Naive thymus-derived CD8-positive, alpha-beta T cell (primary cell): ENCODE measurements around the gene KLHL35. TPM values are rescaled to one million over a fixed set of nuclear protein-coding genes. Genes with fewer than 3 reads are reported as not detected.

ENCODE experiments used
- ATAC-seq, 2 donors: fragments of 150-1000 bp; cut with Tn5 transposase in 1 of 2; sonication (Bioruptor Pico), chemical (Tn5 transposase) in 1 of 2; 1 replicate in 1 of 2; 2 replicates in 1 of 2; pipeline ENCODE4 v1.10.0; 2021; ENCODE audit warnings: mild to moderate bottlenecking in 2 of 2, moderate library complexity in 2 of 2
- POLR2A ChIA-PET: fragments of 350-600 bp; sonication (Branson Sonifier 250); formaldehyde crosslinking; loops from one replicate; lab custom pipeline; 2021; ENCODE audit warnings: antibody characterized with exemption; lab: Charles Lee
- DNase-seq, 10 donors: peaks; one replicate each; pipeline versions ENCODE4 v3.0.0 to v3.0.0-alpha.2; 2020 to 2022
- H3K27ac Mint-ChIP-seq, 10 donors: one replicate each; pipeline ENCODE4 v1.8.0; 2020 to 2022; ENCODE audit warnings: mild to moderate bottlenecking in 10 of 10, mixed read lengths in 10 of 10, moderate library complexity in 4 of 10, inconsistent platforms in 1 of 10
- H3K27me3 Mint-ChIP-seq, 5 donors: one replicate each; pipeline ENCODE4 v1.8.0; 2021 to 2022; ENCODE audit warnings: mixed read lengths in 5 of 5
- H3K36me3 Mint-ChIP-seq, 3 donors: one replicate each; pipeline ENCODE4 v1.8.0; 2020 to 2022; ENCODE audit warnings: mixed read lengths in 3 of 3, mild to moderate bottlenecking in 2 of 3, inconsistent platforms in 1 of 3
- H3K4me1 Mint-ChIP-seq, 4 donors: one replicate each; pipeline ENCODE4 v1.8.0; 2021 to 2022; ENCODE audit warnings: mixed read lengths in 4 of 4
- H3K4me3 Mint-ChIP-seq, 10 donors: one replicate each; pipeline ENCODE4 v1.8.0; 2020 to 2022; ENCODE audit warnings: mild to moderate bottlenecking in 10 of 10, mixed read lengths in 10 of 10, moderate library complexity in 6 of 10, inconsistent platforms in 1 of 10
- H3K9me3 Mint-ChIP-seq, 9 donors: one replicate each; pipeline ENCODE4 v1.8.0; 2020 to 2022; ENCODE audit warnings: mixed read lengths in 9 of 9, mild to moderate bottlenecking in 3 of 9, inconsistent platforms in 1 of 9, moderate library complexity in 1 of 9
- polyA plus RNA-seq, 3 donors: library from polyadenylated mRNA; unstranded; fragments of 300-500 nt; fragmentation: Illumina TruSeq; gene quantifications; one replicate each; pipeline ENCODE4 v1.2.3, GENCODE V29; 2021
- total RNA-seq, 8 experiments: library from RNA in 2 of 8; stranded (reverse) in 2 of 8; gene quantifications; one replicate each; pipeline ENCODE4 v1.2.3 and lab custom pipeline; 2021 to 2026

KLHL35 gene
- total and polyA plus RNA-seq, 5 experiments from 2014 or later: 0.38 to 1.3 (median 0.74) TPM

DNA sequence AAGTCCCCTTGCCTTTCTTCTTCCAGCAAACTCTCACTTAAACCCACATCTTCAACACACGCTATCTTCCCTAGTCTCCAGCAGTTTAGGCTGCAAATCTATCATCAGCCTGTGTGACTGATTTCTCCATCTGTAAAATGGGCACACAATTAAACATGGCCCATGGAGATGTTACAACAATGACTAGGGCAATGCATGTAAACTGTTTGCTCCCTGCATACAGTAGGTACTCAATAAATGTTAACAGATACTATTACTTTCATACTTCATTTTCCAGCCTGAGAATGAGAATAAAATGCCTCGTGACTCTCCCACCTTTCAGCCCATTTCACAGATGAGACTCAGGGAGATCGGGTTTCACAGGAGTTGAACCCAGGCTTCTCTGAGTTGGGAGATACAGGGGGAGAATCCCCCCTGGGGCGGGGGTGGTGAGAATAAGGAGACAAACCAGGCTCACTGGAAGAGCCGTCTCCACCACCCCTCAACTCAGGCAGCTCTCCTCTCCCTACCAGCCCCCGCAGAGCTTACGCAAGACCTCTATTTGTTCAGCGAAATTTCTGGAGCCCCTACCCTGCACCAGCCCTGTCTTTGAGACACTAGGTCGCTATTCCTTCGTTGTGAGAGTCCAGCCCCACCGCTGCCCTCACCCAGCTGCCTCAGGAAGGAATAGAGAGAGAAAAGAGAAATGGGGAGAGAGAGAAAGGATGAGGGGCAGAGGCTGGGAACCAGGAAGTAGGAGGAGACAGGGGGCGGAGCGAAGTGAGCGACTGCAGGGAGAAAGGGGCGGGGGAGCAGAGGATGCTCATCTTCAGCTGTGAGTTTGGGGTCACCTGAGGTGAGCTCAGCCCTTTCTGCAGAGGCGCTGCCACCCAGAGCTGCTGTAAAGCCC lies 42.1 kb upstream of the KLHL35 start:
- DNase-seq (peak; percentile 47 to 85 (median 60)), ATAC-seq (peak; percentile 90 to 96)
- Mint-ChIP-seq H3K4me1 (peaks cover 15 to 30% (median 25%) of the 10 kb centered on the region in 4 donors), H3K36me3 (peaks cover 0 to 3% (median 0%) of the 10 kb centered on the region in 3 donors), H3K4me3 (peak overlapping the region; percentile 60 to 82 (median 73)), H3K27me3 (no peaks in the 10 kb centered on the region), H3K9me3 (no peaks in the 10 kb centered on the region), H3K27ac (peak overlapping the region; percentile 75 to 97 (median 94))
- POLR2A ChIA-PET: interaction anchor here (0.9 to 1.9 kb wide), 4 partner anchors 12 to 107 kb away, joined by 3 to 6 read pairs (median 3); partner anchors contain the start of gene GDPD5

DNA sequence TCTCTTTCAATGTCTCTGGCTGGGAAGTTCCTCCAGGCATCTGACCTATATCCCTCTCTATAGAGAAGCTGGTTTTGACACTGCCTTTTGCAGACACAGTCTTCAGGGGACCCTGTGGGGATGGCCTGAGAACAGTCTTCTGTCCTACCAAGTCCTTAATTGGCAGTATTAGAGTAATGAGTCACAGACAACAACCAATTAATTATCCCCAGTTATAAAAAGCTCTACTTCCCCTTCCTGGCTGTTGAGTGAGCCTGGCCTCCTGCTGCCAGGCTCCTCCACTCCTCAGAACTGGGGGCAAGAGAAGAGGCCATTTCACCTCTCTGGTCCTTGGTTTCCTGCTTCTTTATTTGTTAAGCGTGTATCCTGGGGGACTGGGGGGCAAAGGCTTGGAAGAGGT lies 41.2 kb upstream of the KLHL35 start:
- peaks cover 0 to 3% (median 0%) of the 10 kb centered on the region in 3 donors for H3K36me3 Mint-ChIP-seq
- H3K4me3 Mint-ChIP-seq: peak overlapping the region in 1 of 10 donors; percentile 20
- POLR2A ChIA-PET: interaction anchor here (1.0 kb wide), 1 partner anchor 11 kb away, joined by 3 read pairs; no protein-coding TSS in a partner anchor
- peaks cover 15 to 30% (median 25%) of the 10 kb centered on the region in 4 donors for H3K4me1 Mint-ChIP-seq
- H3K27me3 Mint-ChIP-seq: no peaks in the 10 kb centered on the region
- DNase-seq (no peak), ATAC-seq (no peak)
- peak overlapping the region in 5 of 10 donors; percentile 25 to 73 (median 66) for H3K27ac Mint-ChIP-seq
- no peaks in the 10 kb centered on the region for H3K9me3 Mint-ChIP-seq

DNA sequence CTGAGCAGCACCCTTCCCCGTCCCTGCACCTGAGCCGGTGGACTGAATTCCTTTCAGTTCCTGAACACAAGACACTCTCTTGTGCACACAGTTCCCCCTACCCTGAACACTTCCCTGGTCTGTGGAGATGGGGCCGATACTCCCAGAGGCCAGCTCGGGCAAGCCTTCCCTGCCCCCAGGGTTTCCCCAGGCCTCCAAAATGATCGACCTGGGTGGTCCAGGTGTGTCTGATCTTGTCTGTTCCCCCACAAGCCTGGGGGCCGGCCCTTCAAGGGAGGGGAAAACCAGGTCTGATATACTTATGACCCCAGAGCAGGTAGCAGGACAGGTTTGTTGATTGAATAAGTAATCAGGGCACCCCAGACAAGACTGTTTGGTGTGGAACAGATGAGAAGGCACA lies 40.7 kb upstream of the KLHL35 start:
- ATAC-seq (no peak), DNase-seq (peak in 1 of 10 donors; percentile 38)
- Mint-ChIP-seq H3K4me1 (peaks cover 15 to 30% (median 25%) of the 10 kb centered on the region in 4 donors), H3K36me3 (peaks cover 0 to 3% (median 0%) of the 10 kb centered on the region in 3 donors), H3K27me3 (no peaks in the 10 kb centered on the region), H3K9me3 (no peaks in the 10 kb centered on the region), H3K4me3 (no peak overlapping the region), H3K27ac (peak overlapping the region in 3 of 10 donors; percentile 27 to 66 (median 59))
- POLR2A ChIA-PET: no interaction called here

GRCh38 chr11:75472081-75472732 lies 39.2 kb upstream of the KLHL35 start:
- ATAC-seq: no peak
- POLR2A ChIA-PET: no interaction called here

GRCh38 chr11:75471176-75471973 lies 38.4 kb upstream of the KLHL35 start:
- H3K4me3 Mint-ChIP-seq: no peak overlapping the region
- POLR2A ChIA-PET: no interaction called here
- no peak for ATAC-seq
- H3K4me1 Mint-ChIP-seq: peaks cover 15 to 23% (median 19%) of the 10 kb centered on the region in 4 donors
- H3K36me3 Mint-ChIP-seq: peaks cover 0 to 3% (median 0%) of the 10 kb centered on the region in 3 donors
- DNase-seq: peak in 1 of 10 donors; percentile 56
- H3K27ac Mint-ChIP-seq: no peak overlapping the region
- H3K9me3 Mint-ChIP-seq: no peaks in the 10 kb centered on the region
- H3K27me3 Mint-ChIP-seq: no peaks in the 10 kb centered on the region

More at GRCh38 chr11:75472081-75472732, 39.2 kb upstream of the KLHL35 start:
- DNase-seq: peak in 1 of 10 donors; percentile 31
- Mint-ChIP-seq H3K27me3 (no peaks in the 10 kb centered on the region), H3K27ac (peak overlapping the region in 3 of 10 donors; percentile 18 to 55 (median 35)), H3K4me1 (peaks cover 15 to 23% (median 22%) of the 10 kb centered on the region in 4 donors), H3K9me3 (no peaks in the 10 kb centered on the region), H3K4me3 (no peak overlapping the region), H3K36me3 (peaks cover 0 to 3% (median 0%) of the 10 kb centered on the region in 3 donors)

- peak in 1 of 10 donors; percentile 49 for DNase-seq
- Mint-ChIP-seq H3K27ac (peak overlapping the region in 1 of 10 donors; percentile 58), H3K9me3 (no peaks in the 10 kb centered on the region), H3K4me3 (no peak overlapping the region), H3K27me3 (no peaks in the 10 kb centered on the region), H3K4me1 (peaks cover 10 to 15% (median 12%) of the 10 kb centered on the region in 4 donors), H3K36me3 (peaks cover 0 to 3% (median 0%) of the 10 kb centered on the region in 3 donors)
- no peak for ATAC-seq
- POLR2A ChIA-PET: no interaction called here
Measured at GRCh38 chr11:75470476-75471080, 37.6 kb upstream of the KLHL35 start.

- Mint-ChIP-seq H3K4me3 (no peak overlapping the region), H3K27ac (peak overlapping the region in 1 of 10 donors; percentile 90), H3K9me3 (no peaks in the 10 kb centered on the region), H3K4me1 (peaks cover 3 to 8% (median 6%) of the 10 kb centered on the region in 4 donors), H3K36me3 (peaks cover 0 to 3% (median 0%) of the 10 kb centered on the region in 3 donors), H3K27me3 (no peaks in the 10 kb centered on the region)
- POLR2A ChIA-PET: no interaction called here
- DNase-seq: no peak
- no peak for ATAC-seq
Measured at GRCh38 chr11:75469785-75470405, 36.9 kb upstream of the KLHL35 start.

- POLR2A ChIA-PET: no interaction called here
- Mint-ChIP-seq H3K4me1 (peaks cover 0 to 4% (median 0%) of the 10 kb centered on the region in 4 donors), H3K4me3 (no peak overlapping the region), H3K27ac (peak overlapping the region in 1 of 10 donors; percentile 14), H3K36me3 (peaks cover 0 to 3% (median 0%) of the 10 kb centered on the region in 3 donors), H3K27me3 (no peaks in the 10 kb centered on the region), H3K9me3 (no peaks in the 10 kb centered on the region)
- no peak for ATAC-seq
- peak in 1 of 10 donors; percentile 30 for DNase-seq
Measured at GRCh38 chr11:75468534-75469340, 35.7 kb upstream of the KLHL35 start.

DNA sequence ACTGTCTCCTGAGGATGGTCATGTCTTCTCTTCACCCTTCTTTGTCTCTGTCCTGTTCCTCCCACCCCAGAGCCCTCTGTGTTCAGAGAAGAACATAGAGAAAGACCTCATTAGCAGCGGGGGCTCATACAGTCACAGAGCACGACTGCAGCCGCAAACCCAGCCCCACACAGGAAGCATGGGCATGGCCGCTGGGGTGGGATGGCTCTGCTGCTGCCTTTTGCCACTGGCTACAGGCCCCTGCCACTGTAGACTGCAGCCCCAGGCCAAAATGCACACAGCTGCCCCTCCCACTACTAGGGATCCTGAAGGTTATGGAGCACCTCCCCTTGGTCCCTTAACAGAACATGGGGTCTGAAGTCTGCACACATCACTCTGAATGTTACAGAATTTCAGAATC lies 34.9 kb upstream of the KLHL35 start:
- peak overlapping the region in 1 of 10 donors; percentile 50 for H3K27ac Mint-ChIP-seq
- H3K4me1 Mint-ChIP-seq: peaks cover 0 to 4% (median 0%) of the 10 kb centered on the region in 4 donors
- no peaks in the 10 kb centered on the region for H3K9me3 Mint-ChIP-seq
- DNase-seq (peak in 1 of 10 donors; percentile 26), ATAC-seq (no peak)
- POLR2A ChIA-PET: no interaction called here
- H3K4me3 Mint-ChIP-seq: no peak overlapping the region
- H3K36me3 Mint-ChIP-seq: peaks cover 0 to 3% (median 0%) of the 10 kb centered on the region in 3 donors
- H3K27me3 Mint-ChIP-seq: no peaks in the 10 kb centered on the region

DNA sequence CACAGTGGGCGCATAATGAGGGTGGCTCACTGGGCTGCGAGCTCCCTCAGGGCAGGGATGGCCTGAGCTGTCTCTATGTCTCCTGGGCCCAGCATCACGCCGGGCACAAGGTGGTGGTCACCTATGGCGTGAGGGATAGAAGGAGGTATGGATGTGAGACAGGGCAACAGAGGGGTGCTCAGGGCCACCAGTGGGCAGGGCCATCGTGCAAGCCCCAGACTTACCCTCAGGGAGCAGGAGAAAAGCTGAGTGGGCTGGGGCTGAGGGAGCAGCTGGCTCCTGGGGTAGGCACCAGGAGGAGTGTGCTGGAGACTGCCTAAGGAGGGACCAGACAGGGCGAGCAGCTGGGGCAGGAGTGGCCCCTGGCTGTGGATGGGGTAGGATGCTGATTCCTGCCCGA lies 34.3 kb upstream of the KLHL35 start:
- POLR2A ChIA-PET: no interaction called here
- H3K4me1 Mint-ChIP-seq: peaks cover 0 to 4% (median 0%) of the 10 kb centered on the region in 4 donors
- H3K4me3 Mint-ChIP-seq: no peak overlapping the region
- peaks cover 0 to 3% (median 0%) of the 10 kb centered on the region in 3 donors for H3K36me3 Mint-ChIP-seq
- no peaks in the 10 kb centered on the region for H3K27me3 Mint-ChIP-seq
- peak in 1 of 10 donors; percentile 22 for DNase-seq
- H3K9me3 Mint-ChIP-seq: no peaks in the 10 kb centered on the region
- no peak for ATAC-seq
- peak overlapping the region in 1 of 10 donors; percentile 14 for H3K27ac Mint-ChIP-seq
